H54 (cell line): Measurements from ENCODE around the gene MRPL4.
A peak's percentile ranks its signal among the peaks of the same experiment; 100 is the strongest.

Source experiments
- DNase-seq: peaks from one replicate; pipeline ENCODE4 v3.0.0; 2011; ENCODE audit warnings: low spot score, mixed read lengths; ENCODE audit not compliant: insufficient read length
- FAIRE-seq: peaks from 3 replicates; lab custom pipeline; 2011; peaks lifted over from hg19 to GRCh38; lab: Jason Lieb, UNC
- POLR2A ChIP-seq: IDR thresholded peaks from 2 replicates; pipeline ENCODE4 v1.6.1; 2011; ENCODE audit warnings: low read depth, mild to moderate bottlenecking, low read length

The MRPL4 gene

GRCh38 chr19:10251792-10252694, at the start of gene MRPL4:
Gene MRPL4 (plus strand): TSS chr19:10252214. CDS start chr19:10252254, 40 bp downstream.
- DNase-seq: peak; percentile 84
- FAIRE-seq: peak; percentile 82
- peak; percentile 86 for TF ChIP-seq POLR2A

- TF ChIP-seq POLR2A: no peak
- FAIRE-seq (no peak), DNase-seq (no peak)
These were observed 48.3 kb upstream of the MRPL4 start for GRCh38 chr19:10203686-10204085.

- no peak for TF ChIP-seq POLR2A
- DNase-seq (no peak), FAIRE-seq (no peak)
These were observed 46.4 kb upstream of the MRPL4 start for GRCh38 chr19:10205636-10206035.

GRCh38 chr19:10206226-10206885, 45.7 kb upstream of the MRPL4 start:
- no peak for TF ChIP-seq POLR2A
- FAIRE-seq: no peak
- peak; percentile 65 for DNase-seq

GRCh38 chr19:10207026-10207425, 45.0 kb upstream of the MRPL4 start:
- FAIRE-seq (no peak), DNase-seq (no peak)
- TF ChIP-seq POLR2A: no peak

DNA sequence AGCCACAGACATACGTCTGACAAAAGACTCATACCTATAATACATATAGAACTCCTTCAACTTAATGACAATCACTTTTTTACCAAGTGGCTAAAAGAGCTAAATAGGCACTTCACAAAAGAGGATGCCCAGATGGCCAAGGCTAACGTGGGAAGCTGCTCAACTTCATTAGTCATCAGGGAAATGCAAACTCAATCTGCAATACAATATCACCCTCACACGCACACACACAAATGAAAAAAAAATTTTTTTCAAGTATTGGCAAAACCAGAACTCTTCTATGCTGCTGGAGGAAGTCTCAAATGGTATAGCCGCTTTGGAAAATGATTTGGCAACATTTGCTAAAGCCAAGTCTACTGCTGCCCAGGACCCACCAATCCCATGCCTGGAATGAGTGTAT, 42.7 kb upstream of the MRPL4 start:
- no peak for TF ChIP-seq POLR2A
- FAIRE-seq (no peak), DNase-seq (no peak)

GRCh38 chr19:10211061-10211460, 41.0 kb upstream of the MRPL4 start:
- DNase-seq (no peak), FAIRE-seq (no peak)
- no peak for TF ChIP-seq POLR2A

GRCh38 chr19:10211691-10212090, 40.3 kb upstream of the MRPL4 start:
- no peak for TF ChIP-seq POLR2A
- no peak for DNase-seq
- no peak for FAIRE-seq

DNA sequence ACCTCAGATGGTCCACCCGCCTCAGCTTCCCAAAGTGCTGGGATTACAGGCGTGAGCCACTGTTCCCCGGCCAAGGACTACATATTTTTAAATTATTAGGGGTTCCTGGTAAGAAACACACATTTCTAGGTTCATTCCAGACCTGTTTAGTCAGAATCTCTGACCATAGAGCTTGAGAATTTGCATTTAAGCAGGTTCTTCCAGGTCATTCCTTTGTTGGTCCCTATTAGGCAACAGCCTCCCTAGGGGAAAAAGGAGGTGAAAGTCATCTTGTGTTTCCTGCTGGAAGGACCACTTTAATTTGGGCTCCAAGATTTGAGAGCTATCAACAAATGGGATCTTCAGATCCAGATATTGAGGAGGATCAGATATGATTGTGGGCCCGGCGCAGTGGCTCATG, 37.2 kb upstream of the MRPL4 start:
- FAIRE-seq (no peak), DNase-seq (no peak)
- no peak for TF ChIP-seq POLR2A

DNA sequence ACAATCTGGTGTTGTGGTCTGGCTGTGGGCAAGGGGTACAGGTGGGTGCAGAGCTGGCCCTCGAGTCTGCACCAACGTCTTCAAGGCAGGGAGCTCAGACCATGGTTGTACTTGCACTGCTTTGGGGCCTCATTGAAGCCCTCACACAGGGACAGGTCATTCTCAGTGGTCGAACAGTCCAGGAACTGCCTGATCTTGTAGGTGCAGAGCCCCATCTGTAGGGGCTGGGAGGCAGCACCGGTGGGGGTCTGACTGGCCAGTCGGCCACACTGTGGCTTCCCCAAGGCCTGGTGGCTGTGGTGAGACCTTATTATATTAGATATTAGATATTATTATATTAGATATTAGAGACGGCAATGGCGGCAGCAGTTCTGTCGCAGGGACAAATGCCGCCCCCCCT, 34.9 kb upstream of the MRPL4 start:
- FAIRE-seq (no peak), DNase-seq (no peak)
- no peak for TF ChIP-seq POLR2A

GRCh38 chr19:10219678-10220077, 32.3 kb upstream of the MRPL4 start:
- DNase-seq (no peak), FAIRE-seq (no peak)
- TF ChIP-seq POLR2A: no peak

DNA sequence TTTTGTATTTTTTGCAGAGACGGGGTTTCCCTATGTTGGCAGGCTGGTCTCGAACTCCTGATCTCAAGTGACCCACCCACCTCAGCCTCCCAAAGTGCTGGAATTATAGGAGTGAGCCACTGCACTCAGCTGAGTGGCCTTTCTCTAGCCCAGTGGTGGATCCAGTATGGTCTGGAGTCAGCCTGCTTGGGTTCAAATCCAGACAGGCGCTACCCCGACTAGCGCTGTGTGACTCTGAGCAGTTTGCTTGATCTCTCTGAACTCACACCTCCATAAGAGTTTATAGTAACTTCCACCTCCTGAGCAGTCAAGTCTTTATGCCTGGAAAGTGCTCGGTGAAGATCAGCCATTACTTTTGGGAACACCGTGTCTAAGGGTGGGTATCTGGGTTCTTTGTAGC, 31.3 kb upstream of the MRPL4 start:
- DNase-seq (no peak), FAIRE-seq (no peak)
- TF ChIP-seq POLR2A: no peak

DNA sequence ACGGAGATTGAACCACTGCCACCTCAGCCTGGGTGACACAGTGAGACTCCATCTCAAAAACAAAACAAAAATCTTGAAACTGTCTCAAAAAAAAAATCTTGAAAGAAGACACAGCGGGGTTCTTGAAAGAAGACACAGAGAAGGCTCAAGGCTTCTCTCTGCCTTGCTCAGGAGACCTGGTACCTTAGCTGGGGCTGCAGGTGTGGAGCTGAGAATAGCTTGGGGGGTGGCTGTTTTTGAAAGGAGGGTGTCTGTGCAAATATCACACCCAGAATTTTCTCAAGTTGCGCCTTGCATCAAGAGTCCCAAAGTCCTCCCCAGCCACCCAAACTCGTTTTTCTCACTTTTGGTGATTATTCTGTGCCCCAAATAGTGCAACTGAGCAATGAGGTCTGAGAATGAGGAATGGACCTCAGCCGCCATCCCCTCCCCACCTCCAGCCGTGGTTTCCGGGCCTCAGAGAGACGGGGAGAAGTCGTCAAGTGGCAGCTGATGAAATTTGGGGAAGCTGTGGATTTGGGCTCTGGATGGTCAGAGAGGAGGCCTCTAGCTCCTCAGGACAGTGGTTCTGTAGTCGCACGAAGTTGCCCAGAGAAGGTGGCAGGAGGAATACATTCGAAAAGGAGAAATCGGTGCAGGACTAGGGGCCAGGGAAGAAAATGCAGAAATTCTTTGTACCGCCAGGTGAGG, 29.7 kb upstream of the MRPL4 start:
- TF ChIP-seq POLR2A: no peak
- DNase-seq: no peak
- FAIRE-seq: no peak

- TF ChIP-seq POLR2A: no peak
- DNase-seq (no peak), FAIRE-seq (no peak)
These were observed 28.4 kb upstream of the MRPL4 start for GRCh38 chr19:10223488-10224213.
